K562 (cell line): ENCODE results near the gene CLIC1. TPM values are rescaled to one million over a fixed set of nuclear protein-coding genes. Genes with fewer than 3 reads are reported as not detected.

Experiments
- ATAC-seq: fragments of 200-7000 bp; cut with Tn5 transposase; 3 replicates; pipeline ENCODE4 v1.9.1; 2020; ENCODE audit warnings: moderate library complexity
- BruUV-seq: library from RNA; stranded (reverse); fragments of 400-500 nt; replicated peaks from 2 replicates; lab custom pipeline; 2021; lab: Mats Ljungman, UMichigan
- CTCF ChIA-PET: fragments of 300-600 bp; formaldehyde crosslinking; extraction: SDS; loops from one replicate; lab custom pipeline; 2021; ENCODE audit warnings: low intra/inter-chr PET ratio; lab: Yijun Ruan, JAX
- POLR2A ChIA-PET: fragments of 300-600, 350-650 bp; sonication (Branson Sonifier 250); formaldehyde crosslinking; extraction: SDS; loops from one replicate; lab custom pipeline; 2021; ENCODE audit warnings: antibody characterized with exemption, inconsistent platforms; lab: Yijun Ruan, JAX
- DNase-seq, 4 experiments: peaks; one replicate each; pipeline versions ENCODE4 v3.0.0 to v3.0.0-alpha.2; 2011 to 2018; ENCODE audit warnings: low spot score in 3 of 4, mixed read lengths in 3 of 4; ENCODE audit errors: extremely low read depth in 1 of 4
- FAIRE-seq: peaks from 2 replicates; lab custom pipeline; 2011; peaks lifted over from hg19 to GRCh38; lab: Jason Lieb, UNC
- H2AFZ ChIP-seq: 2 replicates; pipeline ENCODE4 v1.6.0; 2011; ENCODE audit warnings: low read depth, low read length, control low read depth, inconsistent platforms
- H3K27ac ChIP-seq: fragments of 200-600 bp; 3 replicates; pipeline ENCODE4 v1.8.0; 2011; ENCODE audit warnings: low read depth, mild to moderate bottlenecking, control low read depth, inconsistent platforms, low read length, moderate library complexity, mixed read lengths; ENCODE audit errors: extremely low read depth
- H3K27me3 ChIP-seq, 2 experiments: fragments of 300-600 bp in 1 of 2; 2 replicates in 1 of 2; 3 replicates in 1 of 2; pipeline versions ENCODE4 v1.6.0 to v1.8.0; 2011; ENCODE audit warnings: inconsistent platforms in 2 of 2, low read length in 2 of 2, mild to moderate bottlenecking in 1 of 2, mixed read lengths in 1 of 2, moderate library complexity in 1 of 2; ENCODE audit not compliant: control insufficient read depth in 2 of 2, insufficient read depth in 2 of 2
- H3K36me3 ChIP-seq: fragments of 300-600 bp; 3 replicates; pipeline ENCODE4 v1.8.0; 2011; ENCODE audit warnings: mild to moderate bottlenecking, low read length, inconsistent platforms; ENCODE audit not compliant: control insufficient read depth, insufficient read depth
- H3K4me1 ChIP-seq, 2 experiments: fragments of 200-600 bp in 1 of 2; replicated peaks in 1 of 2; 2 replicates in 1 of 2; 3 replicates in 1 of 2; pipeline versions ENCODE4 v1.5.1 to v1.8.0; 2011; ENCODE audit warnings: inconsistent platforms in 2 of 2, low read length in 2 of 2, mild to moderate bottlenecking in 1 of 2, mixed read lengths in 1 of 2, moderate library complexity in 1 of 2; ENCODE audit not compliant: control insufficient read depth in 2 of 2, insufficient read depth in 2 of 2
- H3K4me2 ChIP-seq: 2 replicates; pipeline ENCODE4 v1.6.1; 2011; ENCODE audit warnings: low read length, control low read depth, inconsistent platforms, mixed read lengths; ENCODE audit not compliant: insufficient read depth
- H3K4me3 ChIP-seq: fragments of 200-600 bp; sonication (generic), shearing (Covaris generic); 2 replicates; pipeline ENCODE4 v1.5.1; 2016; ENCODE audit warnings: control low read depth, inconsistent platforms
- H3K79me2 ChIP-seq: fragments of 200-600 bp; 3 replicates; pipeline ENCODE4 v1.8.0; 2011; ENCODE audit warnings: low read length, inconsistent platforms; ENCODE audit not compliant: control insufficient read depth, insufficient read depth
- H3K9ac ChIP-seq, 2 experiments: 2 replicates each; pipeline versions ENCODE4 v1.6.0 to v1.6.1; 2011; ENCODE audit warnings: low read depth in 2 of 2, low read length in 2 of 2, control low read depth in 1 of 2, inconsistent platforms in 1 of 2, mild to moderate bottlenecking in 1 of 2, mixed read lengths in 1 of 2; ENCODE audit not compliant: insufficient read depth in 1 of 2
- H3K9me1 ChIP-seq: one replicate; pipeline ENCODE4 v1.6.0; 2011; ENCODE audit warnings: inconsistent platforms, mild to moderate bottlenecking, low read length, moderate library complexity; ENCODE audit not compliant: control insufficient read depth, insufficient read depth
- H3K9me3 ChIP-seq: replicated peaks from 2 replicates; pipeline ENCODE4 v1.5.1; 2011; ENCODE audit warnings: low read depth, low read length, inconsistent platforms; ENCODE audit not compliant: control insufficient read depth, insufficient read depth
- H4K20me1 ChIP-seq: replicated peaks from 2 replicates; pipeline ENCODE4 v1.6.1; 2011; ENCODE audit warnings: low read length, inconsistent platforms, mixed read lengths; ENCODE audit not compliant: control insufficient read depth, insufficient read depth
- ETV5 ChIP-seq: sonication (generic); formaldehyde crosslinking; IDR thresholded peaks from 2 replicates; pipeline ENCODE4 v1.4.0; 2020; ENCODE audit warnings: low read depth, mild to moderate bottlenecking, missing genetic modification reagents
- HDAC1 ChIP-seq, 2 experiments: fragments of 450-650 bp; IDR thresholded peaks; 2 replicates each; pipeline ENCODE4 v1.6.1; 2016 to 2017; ENCODE audit warnings: inconsistent platforms in 1 of 2, mild to moderate bottlenecking in 1 of 2, moderate library complexity in 1 of 2
- HIVEP1 ChIP-seq: fragments of 250-450 bp; sonication (Bioruptor Pico); IDR thresholded peaks from 2 replicates; pipeline ENCODE4 v1.4.0; 2020; ENCODE audit warnings: mild to moderate bottlenecking
- HOXB6 ChIP-seq: fragments of 250-450 bp; sonication (Bioruptor Pico); IDR thresholded peaks from 2 replicates; pipeline ENCODE4 v1.5.1; 2022; ENCODE audit warnings: mild to moderate bottlenecking, borderline replicate concordance
- LARP7 ChIP-seq: fragments of 450-650 bp; IDR thresholded peaks from 2 replicates; pipeline ENCODE4 v1.6.1; 2016
- MAFF ChIP-seq: IDR thresholded peaks from 2 replicates; pipeline ENCODE4 v1.6.1; 2012; ENCODE audit warnings: low read length, improper control_type of control experiment
- MAX ChIP-seq: sonication (generic); formaldehyde crosslinking; IDR thresholded peaks from 2 replicates; pipeline ENCODE4 v1.9.0; 2022; ENCODE audit warnings: mild to moderate bottlenecking, missing genetic modification reagents
- POLR2A ChIP-seq: fragments of 450-650 bp; conservative IDR thresholded peaks from 2 replicates; pipeline ENCODE4 v1.6.1; 2016
- POLR2AphosphoS2 ChIP-seq: IDR thresholded peaks from 2 replicates; pipeline ENCODE4 v1.6.1; 2012; ENCODE audit warnings: low read length, improper control_type of control experiment
- RNF2 ChIP-seq: sonication (generic); IDR thresholded peaks from 2 replicates; pipeline ENCODE4 v1.6.1; 2016
- RREB1 ChIP-seq: fragments of 250-450 bp; sonication (Bioruptor Pico); IDR thresholded peaks from 2 replicates; pipeline ENCODE4 v1.4.0; 2020
- SMAD3 ChIP-seq: fragments of 450-650 bp; formaldehyde crosslinking; conservative IDR thresholded peaks from 2 replicates; pipeline ENCODE4 v1.4.0; 2020; ENCODE audit warnings: mild to moderate bottlenecking
- SRF ChIP-seq, 2 experiments: fragments of 250-450, 450-650 bp in 1 of 2; sonication (Bioruptor Pico) in 1 of 2; sonication (generic) in 1 of 2; formaldehyde crosslinking; IDR thresholded peaks; 2 replicates each; pipeline versions ENCODE4 v1.5.0 to v1.5.1; 2020 to 2022; ENCODE audit warnings: mild to moderate bottlenecking in 1 of 2, missing genetic modification reagents in 1 of 2
- TEAD2 ChIP-seq: fragments of 450-650 bp; IDR thresholded peaks from 2 replicates; pipeline ENCODE4 v1.6.1; 2016; ENCODE audit warnings: missing genetic modification characterization, control low read depth, missing compliant biosample characterization
- ZBTB17 ChIP-seq: fragments of 450-650 bp; formaldehyde crosslinking; IDR thresholded peaks from 2 replicates; pipeline ENCODE4 v1.4.0; 2020; ENCODE audit warnings: mild to moderate bottlenecking
- ZNF277 ChIP-seq: fragments of 250-450 bp; sonication (Bioruptor Pico); IDR thresholded peaks from 2 replicates; pipeline ENCODE4 v1.8.0; 2022; ENCODE audit warnings: inconsistent platforms, mild to moderate bottlenecking, moderate library complexity, borderline replicate concordance
- ZNF717 ChIP-seq: fragments of 250-450 bp; sonication (Bioruptor Pico); IDR thresholded peaks from 2 replicates; pipeline ENCODE4 v1.5.0; 2021
- WGBS: fragments of 100-300 bp; shearing (Covaris generic); methylation state at CpG from one replicate; pipeline ENCODE4 v1.1.6; 2016; ENCODE audit warnings: low coverage, mixed read lengths; ENCODE audit not compliant: insufficient coverage; ENCODE audit errors: missing lambda C conversion rate; 5-methylcytosine and 5-hydroxymethylcytosine counted together
- in situ Hi-C: fragments of 300-500 bp; cut with MboI; formaldehyde crosslinking; loops from 4 replicates; pipeline ENCODE4 v1.15.0; 2018; ENCODE audit warnings: inconsistent platforms, mixed read lengths
- intact Hi-C: fragments of 100-400 bp; cut with micrococcal nuclease; formaldehyde crosslinking; loops from 2 replicates; pipeline ENCODE4 v1.14.2; 2022
- polyA plus RNA-seq, 8 experiments: library from polyadenylated mRNA; depleted of rRNA in 4 of 8; stranded (reverse) in 5 of 8; unstranded in 3 of 8; fragments of >200 nt; fragmentation: Nextera tagmentation in 2 of 8; fragmentation: Illumina TruSeq in 1 of 8; extraction: Ambion mirVana in 2 of 8; extraction: Trizol in 1 of 8; gene quantifications; 2 replicates each; pipeline versions ENCODE4 v1.2.1 to v1.2.3, GENCODE V29; 2011 to 2014; ENCODE audit warnings: inconsistent platforms in 1 of 8, missing spikeins in 1 of 8
- total RNA-seq, 7 experiments: library from RNA; depleted of rRNA in 6 of 7; stranded (reverse); fragments of >200 nt in 6 of 7; fragmentation: Illumina TruSeq in 2 of 7; extraction: Trizol in 2 of 7; gene quantifications; 2 replicates each; pipeline versions ENCODE4 v1.2.1 to v1.2.3, GENCODE V29; 2011 to 2021; ENCODE audit warnings: low replicate concordance in 1 of 7

Gene CLIC1
- total and polyA plus RNA-seq, 9 of the 15 experiments (the other 6 are each of a cell fraction or from before 2014, with no cell fraction given) = 1,267 to 2,419 (median 1,808) TPM

GRCh38 chr6:31736768-31737314, 511 bp upstream of the CLIC1 start:
- no peaks in the 10 kb centered on the region for H3K27me3 ChIP-seq
- peak overlapping the region; percentile 77 for H3K4me3 ChIP-seq
- H3K4me2 ChIP-seq = peak overlapping the region; percentile 100
- intact Hi-C loops (loop anchor here (10.0 kb wide), 1 partner anchor 238 kb away; the partner anchor contains the start of gene DXO), in situ Hi-C loops (no loop called here)
- no TSS peak for BruUV-seq
- H4K20me1 ChIP-seq = peaks cover 24% of the 10 kb centered on the region
- FAIRE-seq (no peak), ATAC-seq (no peak), DNase-seq (peak in 1 of 4 experiments; percentile 55)
- POLR2A ChIA-PET = interaction anchor here (0.6 to 13.1 kb wide), 26 partner anchors 11 to 348 kb away, joined by 3 to 236 read pairs (median 12); partner anchors contain the start of genes ABHD16A, BAG6, C6orf47 and CSNK2B
- no peaks in the 10 kb centered on the region for H3K9me1 ChIP-seq
- peak overlapping the region; percentile 95 for H3K27ac ChIP-seq
- WGBS = 16% methylated on average over 10 of the region's 10 CpGs
- H3K79me2 ChIP-seq = peaks cover 89% of the 10 kb centered on the region
- H3K36me3 ChIP-seq = peaks cover 50% of the 10 kb centered on the region
- CTCF ChIA-PET = no interaction called here
- H3K9me3 ChIP-seq = no peaks in the 10 kb centered on the region
- H3K4me1 ChIP-seq = peaks cover 46 to 54% of the 10 kb centered on the region in 2 experiments
- peak overlapping the region; percentile 99 for H3K9ac ChIP-seq
- H2AFZ ChIP-seq = peak overlapping the region; percentile 72
- TF ChIP-seq ZBTB17 (peak; percentile 62), RNF2 (no peak), SMAD3 (CRISPR knock-in tag) (0 out of 2 replicates have a peak, but pooled peaks have one; percentile 3), MAX (CRISPR knock-in tag) (peak; percentile 52), POLR2A (no peak), HOXB6 (CRISPR knock-in tag) (no peak), ETV5 (CRISPR knock-in tag) (no peak), SRF (CRISPR knock-in tag; IDR thresholded peaks at IDR 0.05) (0 out of 4 replicates have a peak, but pooled peaks of 1 of the 2 experiments have one; percentile 24), HIVEP1 (CRISPR knock-in tag) (peak; percentile 53; the same call in 1 of the 2 replicates), RREB1 (peak; percentile 62; the same call in 1 of the 2 replicates), TEAD2 (tag) (no peak), LARP7 (no peak), ZNF717 (CRISPR knock-in tag) (0 out of 2 replicates have a peak, but pooled peaks have one; percentile 49), HDAC1 (IDR thresholded peaks at IDR 0.05) (no peak), POLR2AphosphoS2 (no peak), ZNF277 (CRISPR knock-in tag) (no peak), MAFF (no peak)
